ENCODE measurements around the gene KIR2DL1. TPM values are rescaled to one million over a fixed set of nuclear protein-coding genes. Genes with fewer than 3 reads are reported as not detected.

The KIR2DL1 gene
- total RNA-seq, 1 experiment from 2014 or later, result not detected

DNA sequence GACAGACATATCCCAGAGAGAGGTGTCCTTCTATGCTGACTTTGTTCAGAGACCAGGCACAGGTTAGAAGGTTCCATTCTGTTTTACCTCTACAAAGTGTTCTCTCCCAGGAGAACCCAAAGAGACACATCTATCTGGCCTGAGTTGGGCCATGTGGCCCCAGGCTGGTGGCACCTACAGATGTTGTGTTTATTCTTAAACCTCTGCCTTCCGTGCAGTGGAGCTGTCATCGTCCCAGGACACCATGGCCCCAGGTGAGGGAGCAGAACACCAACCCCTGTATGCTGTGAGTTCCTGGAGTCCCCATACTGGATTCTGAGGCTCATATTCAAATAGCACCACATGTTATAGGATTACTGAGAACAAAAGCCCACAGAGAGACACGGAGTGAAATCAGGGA, 41.4 kb upstream of the KIR2DL1 start:
- WGBS (ENCODE audit: extremely low coverage, insufficient read length, low lambda C conversion rate), result no CpG with 5 or more reads among the region's 3 CpGs

More for the DNA sequence above, 41.4 kb upstream of the KIR2DL1 start:
- Histone ChIP-seq H2BK15ac (ENCODE audit: low read depth, low read length) (no peak overlapping the region), H2BK5ac (ENCODE audit: insufficient read length, low read length) (no peak overlapping the region), H2BK20ac (ENCODE audit: low read depth, low read length, poor library complexity, severe bottlenecking) (no peak overlapping the region), H3K4ac (ENCODE audit: low read depth, low read length) (no peak overlapping the region), H3K9me3 (ENCODE audit: control insufficient read depth, low read depth, low read length) (peaks cover 90% of the 10 kb centered on the region), H3K27ac (ENCODE audit: insufficient read length, low read depth, low read length) (no peak overlapping the region), H3K79me1 (ENCODE audit: insufficient read depth, low read depth, low read length, poor library complexity, severe bottlenecking) (no peaks in the 10 kb centered on the region), H3K79me2 (ENCODE audit: insufficient read depth, low read length) (no peaks in the 10 kb centered on the region), H3K23ac (ENCODE audit: insufficient read length, low read depth, low read length) (no peak overlapping the region), H4K5ac (ENCODE audit: insufficient read length, low read depth, low read length) (no peak overlapping the region), H3T11ph (ENCODE audit: low read length) (no peak overlapping the region), H3K23me2 (ENCODE audit: insufficient read length, low read depth, low read length, poor library complexity, severe bottlenecking) (no peaks in the 10 kb centered on the region), H4K91ac (ENCODE audit: insufficient read length, low read depth, low read length) (no peak overlapping the region), H3K18ac (ENCODE audit: insufficient read length, low read depth, low read length) (no peak overlapping the region), H3K27me3 (ENCODE audit: insufficient read depth, low read length) (no peaks in the 10 kb centered on the region), H4K8ac (replicated peaks; ENCODE audit: insufficient read length, low read depth, low read length) (no peak overlapping the region), H2AFZ (ENCODE audit: low read length) (no peak overlapping the region), H2AK5ac (ENCODE audit: insufficient read length, low read length) (no peak overlapping the region), H3K9ac (ENCODE audit: extremely low read depth, insufficient read length, low read length) (no peak overlapping the region), H2BK120ac (ENCODE audit: low read depth, low read length, poor library complexity, severe bottlenecking) (no peak overlapping the region), H2BK12ac (ENCODE audit: insufficient read length, low read depth, low read length) (no peak overlapping the region), H3K56ac (ENCODE audit: insufficient read length, low read depth, low read length) (no peak overlapping the region), H3K4me1 (ENCODE audit: insufficient read depth, low read length) (no peaks in the 10 kb centered on the region), H4K20me1 (ENCODE audit: control insufficient read depth, insufficient read depth, insufficient read length) (no peaks in the 10 kb centered on the region), H3K14ac (ENCODE audit: insufficient read depth, low read length) (no peak overlapping the region), H3K4me2 (ENCODE audit: insufficient read depth, insufficient read length, low read length) (no peak overlapping the region)
- H3K9me3 Mint-ChIP-seq, result peaks cover 95 to 98% of the 10 kb centered on the region in 2 experiments
- H3K27me3 Mint-ChIP-seq (ENCODE audit: low read depth), result peaks cover 9% of the 10 kb centered on the region
- TF ChIP-seq, protein P1, sequence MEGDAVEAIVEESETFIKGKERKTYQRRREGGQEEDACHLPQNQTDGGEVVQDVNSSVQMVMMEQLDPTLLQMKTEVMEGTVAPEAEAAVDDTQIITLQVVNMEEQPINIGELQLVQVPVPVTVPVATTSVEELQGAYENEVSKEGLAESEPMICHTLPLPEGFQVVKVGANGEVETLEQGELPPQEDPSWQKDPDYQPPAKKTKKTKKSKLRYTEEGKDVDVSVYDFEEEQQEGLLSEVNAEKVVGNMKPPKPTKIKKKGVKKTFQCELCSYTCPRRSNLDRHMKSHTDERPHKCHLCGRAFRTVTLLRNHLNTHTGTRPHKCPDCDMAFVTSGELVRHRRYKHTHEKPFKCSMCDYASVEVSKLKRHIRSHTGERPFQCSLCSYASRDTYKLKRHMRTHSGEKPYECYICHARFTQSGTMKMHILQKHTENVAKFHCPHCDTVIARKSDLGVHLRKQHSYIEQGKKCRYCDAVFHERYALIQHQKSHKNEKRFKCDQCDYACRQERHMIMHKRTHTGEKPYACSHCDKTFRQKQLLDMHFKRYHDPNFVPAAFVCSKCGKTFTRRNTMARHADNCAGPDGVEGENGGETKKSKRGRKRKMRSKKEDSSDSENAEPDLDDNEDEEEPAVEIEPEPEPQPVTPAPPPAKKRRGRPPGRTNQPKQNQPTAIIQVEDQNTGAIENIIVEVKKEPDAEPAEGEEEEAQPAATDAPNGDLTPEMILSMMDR (conservative IDR thresholded peaks at IDR 0.05), result no peak
- no peak overlapping the region for H3K27ac Mint-ChIP-seq
- no peaks in the 10 kb centered on the region for H3K4me1 Mint-ChIP-seq
- no peak overlapping the region for H3K4me3 Mint-ChIP-seq
- no peak for DNase-seq
- H3K36me3 Mint-ChIP-seq (ENCODE audit: insufficient read depth in 1 of 3, low read depth in 3 of 3), result peaks cover 22 to 51% (median 25%) of the 10 kb centered on the region in 3 experiments

Data from H9 (cell line).